Brain microvascular endothelial cell (primary cell): ENCODE measurements around the gene PTPRN.
A peak's percentile ranks its signal among the peaks of the same experiment; 100 is the strongest.
"Not testable (repeated sequence)": the region's sequence is repeated elsewhere in the genome, so short reads cannot be mapped to it uniquely, and the experiment has no call there.

Source experiments
- DNase-seq: peaks from one replicate; pipeline ENCODE4 v3.0.0-alpha.2; 2020
- H3K27ac ChIP-seq: fragments of 250-450 bp; sonication (Bioruptor Pico); 2 replicates; pipeline ENCODE4 v1.5.1; 2020; ENCODE audit warnings: mild to moderate bottlenecking, moderate library complexity
- H3K27me3 ChIP-seq: fragments of 250-450 bp; sonication (Bioruptor Pico); replicated peaks from 2 replicates; pipeline ENCODE4 v1.5.1; 2020; ENCODE audit warnings: mild to moderate bottlenecking
- H3K36me3 ChIP-seq: fragments of 250-450 bp; sonication (Bioruptor Pico); replicated peaks from 2 replicates; pipeline ENCODE4 v1.5.1; 2020; ENCODE audit warnings: mild to moderate bottlenecking
- H3K4me3 ChIP-seq: 2 replicates; pipeline ENCODE4 v1.5.1; 2011; ENCODE audit warnings: low read depth, mild to moderate bottlenecking, control low read depth, low read length, moderate library complexity
- CTCF ChIP-seq: IDR thresholded peaks from 2 replicates; pipeline ENCODE4 v1.5.1; 2011; ENCODE audit warnings: low read depth, mild to moderate bottlenecking, moderate library complexity, low read length, control low read depth, inconsistent platforms; ENCODE audit errors: missing control alignments
- in situ Hi-C: cut with HindIII; loops from 2 replicates; pipeline ENCODE4 v1.10.0; 2017; ENCODE audit warnings: low sequenced_read_pairs, low pct_ligation_motif_present

The PTPRN gene

GRCh38 chr2:219266232-219266631 is 43.0 kb downstream of the PTPRN start:
- TF ChIP-seq CTCF, result no peak
- in situ Hi-C loops, result no loop called here
- Histone ChIP-seq H3K36me3 (no peaks in the 10 kb centered on the region), H3K27ac (no peak overlapping the region), H3K4me3 (no peak overlapping the region), H3K27me3 (peaks cover under 1% of the 10 kb centered on the region)
- DNase-seq, result no peak

- Histone ChIP-seq H3K4me3 (no peak overlapping the region), H3K27me3 (peaks cover 9% of the 10 kb centered on the region)
- in situ Hi-C loops, result no loop called here
Measured at GRCh38 chr2:219261024-219261855, 48.0 kb downstream of the PTPRN start.

GRCh38 chr2:219258942-219259341 is 50.3 kb downstream of the PTPRN start:
- DNase-seq, in situ Hi-C loops, H3K27ac ChIP-seq, H3K4me3 ChIP-seq, H3K36me3 ChIP-seq: not testable (repeated sequence)
- H3K27me3 ChIP-seq, result peaks cover 24% of the 10 kb centered on the region

More at GRCh38 chr2:219261024-219261855, 48.0 kb downstream of the PTPRN start:
- DNase-seq, result no peak
- no peak overlapping the region for H3K27ac ChIP-seq
- TF ChIP-seq CTCF, result no peak
- no peaks in the 10 kb centered on the region for H3K36me3 ChIP-seq

GRCh38 chr2:219254590-219255201 is 54.5 kb downstream of the PTPRN start:
- Histone ChIP-seq H3K27me3 (peaks cover 22% of the 10 kb centered on the region), H3K27ac (no peak overlapping the region), H3K36me3 (no peaks in the 10 kb centered on the region), H3K4me3 (no peak overlapping the region)
- in situ Hi-C loops, result no loop called here
- DNase-seq, result no peak
- no peak for TF ChIP-seq CTCF

GRCh38 chr2:219253753-219254589 is 55.2 kb downstream of the PTPRN start, which contains the start of gene TUBA4A:
TSS of gene TUBA4A (minus strand) at chr2:219253918. CDS start at chr2:219253858, 60 bp downstream.
- H3K27me3 ChIP-seq, result peaks cover 22% of the 10 kb centered on the region
- TF ChIP-seq CTCF, result no peak
- in situ Hi-C loops, result no loop called here
- H3K27ac ChIP-seq, result no peak within 1 kb of the TSS
- peak; percentile 32 for DNase-seq
- no peaks in the 10 kb centered on the region for H3K36me3 ChIP-seq
- peak within 1 kb of the TSS; percentile 49 for H3K4me3 ChIP-seq
